ENCODE measurements around the gene PDE7B. TPM values are rescaled to one million over a fixed set of nuclear protein-coding genes. Genes with fewer than 3 reads are reported as not detected.

PDE7B gene
- total and polyA plus RNA-seq, 2 of the 8 experiments (the other 6 are each of a cell fraction or from before 2014, with no cell fraction given), result not detected

- TF ChIP-seq HDAC2 (IDR thresholded peaks at IDR 0.05; ENCODE audit: borderline replicate concordance in 1 of 2, low read depth in 2 of 2, low read length in 2 of 2) (no peak), HDAC6 (IDR thresholded peaks at IDR 0.05; ENCODE audit: low read depth, low read length) (no peak), EP300 (IDR thresholded peaks at IDR 0.05; ENCODE audit: borderline replicate concordance in 1 of 2, low read depth in 2 of 2, low read length in 2 of 2) (no peak), EZH2 (IDR thresholded peaks at IDR 0.05; ENCODE audit: low read depth, low read length, severe bottlenecking) (no peak), SIX5 (IDR thresholded peaks at IDR 0.05; ENCODE audit: low read depth, low read length) (no peak), TEAD4 (IDR thresholded peaks at IDR 0.05; ENCODE audit: low read depth, low read length) (no peak), TCF12 (IDR thresholded peaks at IDR 0.05; ENCODE audit: low read depth, low read length) (no peak)
Measured at GRCh38 chr6:135906972-135907465, 55.5 kb downstream of the PDE7B start (continued).

Data from H1 (cell line).